ENCODE measurements around the gene NAALADL2. TPM values are rescaled to one million over a fixed set of nuclear protein-coding genes. Genes with fewer than 3 reads are reported as not detected.

NAALADL2 gene
- total RNA-seq, 1 donor from 2014 or later = 2.9 TPM

DNA sequence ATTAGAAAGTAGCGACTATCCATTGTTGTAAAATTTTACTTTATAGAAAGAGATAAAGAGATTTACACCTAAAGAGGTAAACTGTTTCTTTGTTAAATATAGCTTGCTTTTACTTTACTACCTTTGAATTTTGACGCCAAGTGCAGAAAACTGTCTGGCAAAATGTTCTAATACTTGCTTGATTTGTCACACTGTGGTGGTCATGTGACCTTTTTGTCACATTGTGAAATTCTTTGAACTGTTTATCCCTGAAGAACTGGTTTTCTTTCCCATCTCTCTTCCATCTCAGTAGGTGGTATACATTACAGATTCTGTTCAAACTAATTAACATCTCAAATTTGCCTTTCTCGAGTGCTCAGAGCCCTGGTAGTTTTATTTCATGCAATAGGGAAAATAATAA lies 327.4 kb downstream of the NAALADL2 start:
- H3K27me3 ChIP-seq (ENCODE audit: control insufficient read depth, insufficient read depth, low read length) = no peaks in the 10 kb centered on the region
- H3K36me3 ChIP-seq (ENCODE audit: control insufficient read depth, insufficient read depth, low read length) = no peaks in the 10 kb centered on the region
- TF ChIP-seq, protein P1, sequence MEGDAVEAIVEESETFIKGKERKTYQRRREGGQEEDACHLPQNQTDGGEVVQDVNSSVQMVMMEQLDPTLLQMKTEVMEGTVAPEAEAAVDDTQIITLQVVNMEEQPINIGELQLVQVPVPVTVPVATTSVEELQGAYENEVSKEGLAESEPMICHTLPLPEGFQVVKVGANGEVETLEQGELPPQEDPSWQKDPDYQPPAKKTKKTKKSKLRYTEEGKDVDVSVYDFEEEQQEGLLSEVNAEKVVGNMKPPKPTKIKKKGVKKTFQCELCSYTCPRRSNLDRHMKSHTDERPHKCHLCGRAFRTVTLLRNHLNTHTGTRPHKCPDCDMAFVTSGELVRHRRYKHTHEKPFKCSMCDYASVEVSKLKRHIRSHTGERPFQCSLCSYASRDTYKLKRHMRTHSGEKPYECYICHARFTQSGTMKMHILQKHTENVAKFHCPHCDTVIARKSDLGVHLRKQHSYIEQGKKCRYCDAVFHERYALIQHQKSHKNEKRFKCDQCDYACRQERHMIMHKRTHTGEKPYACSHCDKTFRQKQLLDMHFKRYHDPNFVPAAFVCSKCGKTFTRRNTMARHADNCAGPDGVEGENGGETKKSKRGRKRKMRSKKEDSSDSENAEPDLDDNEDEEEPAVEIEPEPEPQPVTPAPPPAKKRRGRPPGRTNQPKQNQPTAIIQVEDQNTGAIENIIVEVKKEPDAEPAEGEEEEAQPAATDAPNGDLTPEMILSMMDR (IDR thresholded peaks at IDR 0.05; ENCODE audit: insufficient read depth, low read length, poor library complexity, severe bottlenecking) = no peak
- no peak for DNase-seq (ENCODE audit: low read depth)
- H3K4me3 ChIP-seq (ENCODE audit: low read depth, low read length) = no peak overlapping the region

DNA sequence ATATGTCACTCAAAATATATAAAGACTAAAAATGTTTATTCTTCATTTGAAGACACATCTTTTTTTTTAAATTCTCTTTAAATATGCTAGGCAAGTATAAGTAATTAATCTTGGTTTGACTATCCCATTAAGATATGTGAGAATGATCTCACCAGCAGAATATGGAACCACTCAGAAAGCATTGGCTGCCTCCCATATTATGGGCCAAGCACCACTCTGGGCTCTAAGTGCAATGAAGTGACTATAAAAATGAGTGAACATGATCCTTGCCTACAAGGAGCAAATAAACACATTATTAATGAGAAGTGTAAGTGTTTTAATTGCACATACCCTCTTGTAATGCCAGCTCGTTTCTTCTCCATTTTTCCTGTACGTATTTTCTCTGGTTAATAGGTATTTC lies 328.5 kb downstream of the NAALADL2 start:
- H3K36me3 ChIP-seq (ENCODE audit: control insufficient read depth, insufficient read depth, low read length) = no peaks in the 10 kb centered on the region
- no peak overlapping the region for H3K4me3 ChIP-seq (ENCODE audit: low read depth, low read length)
- H3K27me3 ChIP-seq (ENCODE audit: control insufficient read depth, insufficient read depth, low read length) = no peaks in the 10 kb centered on the region
- TF ChIP-seq, protein P1 (IDR thresholded peaks at IDR 0.05; ENCODE audit: insufficient read depth, low read length, poor library complexity, severe bottlenecking) = no peak
- DNase-seq (ENCODE audit: low read depth) = no peak

DNA sequence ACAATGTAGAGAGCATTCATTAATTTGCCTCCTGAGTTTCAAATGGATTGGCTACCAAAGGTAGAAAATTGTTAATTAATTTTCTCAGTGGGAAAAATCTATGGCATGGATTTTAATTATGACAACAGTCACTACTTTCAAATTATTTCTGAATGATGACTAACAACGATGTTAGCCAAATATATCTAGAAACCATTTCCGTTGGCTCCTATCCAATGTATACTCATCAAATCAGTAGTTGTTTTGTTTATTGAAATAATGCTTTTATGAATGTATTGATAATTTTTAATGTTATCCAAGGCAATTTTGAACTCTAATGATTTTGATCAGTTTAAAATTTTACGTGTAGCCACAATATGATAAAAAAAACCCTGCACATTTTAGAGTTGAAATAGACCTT lies 333.4 kb downstream of the NAALADL2 start:
- no peak for DNase-seq (ENCODE audit: low read depth)
- TF ChIP-seq, protein P1 (IDR thresholded peaks at IDR 0.05; ENCODE audit: insufficient read depth, low read length, poor library complexity, severe bottlenecking) = no peak

DNA sequence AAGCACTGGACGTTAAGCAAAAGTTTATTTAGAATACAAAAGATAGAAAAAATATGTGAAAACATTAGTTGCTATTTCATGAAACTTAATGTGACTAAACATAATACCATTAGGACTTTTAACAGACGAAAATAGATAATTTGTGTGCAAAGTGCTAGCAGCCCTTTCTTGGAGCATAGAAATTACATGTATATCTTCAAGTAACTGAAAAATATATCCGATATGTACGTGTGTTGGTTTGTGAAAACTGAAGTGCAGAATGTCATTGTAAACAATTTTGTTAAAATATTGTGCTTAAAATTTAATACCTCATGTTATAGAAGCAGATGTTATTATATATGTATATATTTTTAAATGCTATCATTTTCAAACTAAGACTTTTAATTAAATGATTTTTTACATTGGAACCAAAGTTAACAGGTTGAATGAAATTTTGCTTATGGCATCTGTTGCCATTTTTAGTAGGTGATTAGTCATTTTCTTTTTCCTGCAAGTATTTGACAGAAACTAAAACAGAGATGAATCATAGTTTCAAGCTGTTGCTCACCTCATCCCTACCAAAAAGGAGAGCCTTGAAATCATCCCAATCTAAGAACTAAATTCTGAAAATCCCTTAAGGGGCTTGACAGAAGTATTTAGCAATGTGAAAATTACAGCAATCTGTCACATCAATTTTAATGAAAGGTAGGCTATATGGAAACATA lies 334.8 kb downstream of the NAALADL2 start:
- TF ChIP-seq, protein P1 (IDR thresholded peaks at IDR 0.05; ENCODE audit: insufficient read depth, low read length, poor library complexity, severe bottlenecking) = no peak
- Histone ChIP-seq H3K27me3 (ENCODE audit: control insufficient read depth, insufficient read depth, low read length) (no peaks in the 10 kb centered on the region), H3K4me3 (ENCODE audit: low read depth, low read length) (no peak overlapping the region), H3K36me3 (ENCODE audit: control insufficient read depth, insufficient read depth, low read length) (no peaks in the 10 kb centered on the region)
- peak; percentile 14 for DNase-seq (ENCODE audit: low read depth)

More for the DNA sequence above, 333.4 kb downstream of the NAALADL2 start:
- Histone ChIP-seq H3K36me3 (ENCODE audit: control insufficient read depth, insufficient read depth, low read length) (no peaks in the 10 kb centered on the region), H3K4me3 (ENCODE audit: low read depth, low read length) (no peak overlapping the region), H3K27me3 (ENCODE audit: control insufficient read depth, insufficient read depth, low read length) (no peaks in the 10 kb centered on the region)

DNA sequence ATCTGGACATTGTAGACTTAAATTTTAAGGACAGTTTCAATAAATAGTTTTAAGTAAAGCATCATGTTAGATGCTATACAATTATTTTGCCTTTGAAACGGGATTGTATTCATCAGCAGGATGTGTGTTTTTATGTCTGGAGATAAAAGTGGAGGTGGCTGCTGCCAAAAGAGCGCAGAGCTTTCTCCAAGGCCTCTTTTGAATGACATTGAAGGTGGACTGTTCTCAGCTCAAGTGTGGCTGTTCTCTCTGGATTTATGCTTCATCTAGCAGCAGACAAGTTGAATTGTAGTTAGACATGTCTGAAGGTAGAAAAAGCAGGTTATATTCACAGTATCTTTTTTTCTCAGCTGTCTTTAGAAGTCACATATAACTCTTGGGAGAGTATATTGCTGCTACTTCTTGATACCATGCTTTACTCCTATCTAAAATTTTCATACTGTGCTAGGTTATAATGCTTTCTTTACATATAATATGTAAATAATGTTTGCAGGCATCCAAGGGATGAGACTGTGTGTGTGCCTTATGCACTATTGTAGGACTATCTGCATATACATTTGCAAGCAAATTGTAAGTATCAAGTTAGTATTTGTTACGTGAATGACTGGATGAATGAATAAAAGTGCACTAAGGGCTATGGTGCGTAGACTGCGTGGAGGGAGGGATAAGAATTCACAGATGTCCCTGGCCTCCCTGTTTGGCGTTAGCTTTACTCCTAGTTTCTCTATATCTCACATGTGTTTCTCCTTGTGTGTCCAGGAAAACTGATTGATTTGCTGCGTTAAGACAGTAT lies 340.1 kb downstream of the NAALADL2 start:
- TF ChIP-seq, protein P1 (IDR thresholded peaks at IDR 0.05; ENCODE audit: insufficient read depth, low read length, poor library complexity, severe bottlenecking) = no peak
- no peak for DNase-seq (ENCODE audit: low read depth)
- no peaks in the 10 kb centered on the region for H3K36me3 ChIP-seq (ENCODE audit: control insufficient read depth, insufficient read depth, low read length)
- no peak overlapping the region for H3K4me3 ChIP-seq (ENCODE audit: low read depth, low read length)
- H3K27me3 ChIP-seq (ENCODE audit: control insufficient read depth, insufficient read depth, low read length) = no peaks in the 10 kb centered on the region

Measured in kidney epithelial cell (primary cell).